Nephron progenitor cell (in vitro differentiated cells): ENCODE measurements around the gene KCNQ1.
A peak's percentile ranks its signal among the peaks of the same experiment; 100 is the strongest.

Experiments used
- DNase-seq: peaks from one replicate; pipeline ENCODE4 v3.0.0; 2021
- H3K27ac Mint-ChIP-seq: 2 replicates; pipeline ENCODE4 v1.8.0; 2021; ENCODE audit warnings: mild to moderate bottlenecking, moderate library complexity, mixed read lengths
- H3K27me3 Mint-ChIP-seq: 2 replicates; pipeline ENCODE4 v1.8.0; 2021; ENCODE audit warnings: mild to moderate bottlenecking, low read depth, mixed read lengths; ENCODE audit not compliant: poor library complexity
- H3K36me3 Mint-ChIP-seq: 2 replicates; pipeline ENCODE4 v1.8.0; 2021; ENCODE audit warnings: low read depth, mixed read lengths
- H3K4me1 Mint-ChIP-seq: 2 replicates; pipeline ENCODE4 v1.8.0; 2021; ENCODE audit warnings: mixed read lengths
- H3K4me3 Mint-ChIP-seq: 2 replicates; pipeline ENCODE4 v1.8.0; 2021; ENCODE audit warnings: mild to moderate bottlenecking, moderate library complexity, mixed read lengths
- H3K9me3 Mint-ChIP-seq: 2 replicates; pipeline ENCODE4 v1.8.0; 2021; ENCODE audit warnings: mild to moderate bottlenecking, moderate library complexity, mixed read lengths
- TF ChIP-seq, protein P1 (sequence below): fragments of 200-600 bp; sonication (generic); IDR thresholded peaks from 2 replicates; pipeline ENCODE4 v1.5.0; 2021; ENCODE audit warnings: antibody characterized with exemption

KCNQ1 gene

DNA sequence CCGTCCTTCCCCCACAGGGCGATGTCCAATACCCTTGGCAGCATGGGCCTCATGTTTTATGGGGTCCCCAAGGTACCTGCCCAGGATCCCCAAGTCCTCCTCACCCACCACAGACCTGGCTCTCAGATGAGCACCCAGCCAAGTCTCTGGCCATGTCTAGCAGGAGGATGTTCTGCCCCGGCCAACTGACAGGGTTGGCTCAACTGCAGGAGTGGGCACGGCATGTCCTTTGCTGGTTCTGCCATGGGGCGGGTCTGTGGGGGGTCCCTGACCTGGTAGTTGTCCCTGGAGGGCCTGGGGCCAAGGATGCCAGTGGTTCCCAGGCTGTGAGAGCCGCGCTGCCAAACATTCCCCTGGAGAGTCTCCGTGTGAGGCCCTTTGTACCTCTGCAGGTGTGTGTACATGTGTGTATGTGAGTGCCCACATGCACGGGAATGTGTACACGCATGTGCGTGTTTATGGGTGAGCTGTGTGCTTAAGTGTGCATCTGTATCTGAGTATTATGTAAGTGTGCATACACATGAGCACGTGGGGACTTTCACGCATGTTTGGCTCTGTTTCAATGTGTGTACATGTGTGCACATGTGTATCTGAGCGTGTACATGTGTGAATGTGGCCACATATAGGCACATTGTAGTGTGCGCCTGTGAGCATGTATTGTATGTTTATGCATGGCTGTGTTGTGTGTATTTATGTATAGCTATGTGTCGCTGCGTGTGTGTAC lies 85.5 kb downstream of the KCNQ1 start:
- Mint-ChIP-seq H3K9me3 (no peaks in the 10 kb centered on the region), H3K27ac (no peak overlapping the region), H3K27me3 (peaks cover 26% of the 10 kb centered on the region), H3K36me3 (no peaks in the 10 kb centered on the region), H3K4me1 (peaks cover 29% of the 10 kb centered on the region), H3K4me3 (no peak overlapping the region)
- TF ChIP-seq, protein P1, sequence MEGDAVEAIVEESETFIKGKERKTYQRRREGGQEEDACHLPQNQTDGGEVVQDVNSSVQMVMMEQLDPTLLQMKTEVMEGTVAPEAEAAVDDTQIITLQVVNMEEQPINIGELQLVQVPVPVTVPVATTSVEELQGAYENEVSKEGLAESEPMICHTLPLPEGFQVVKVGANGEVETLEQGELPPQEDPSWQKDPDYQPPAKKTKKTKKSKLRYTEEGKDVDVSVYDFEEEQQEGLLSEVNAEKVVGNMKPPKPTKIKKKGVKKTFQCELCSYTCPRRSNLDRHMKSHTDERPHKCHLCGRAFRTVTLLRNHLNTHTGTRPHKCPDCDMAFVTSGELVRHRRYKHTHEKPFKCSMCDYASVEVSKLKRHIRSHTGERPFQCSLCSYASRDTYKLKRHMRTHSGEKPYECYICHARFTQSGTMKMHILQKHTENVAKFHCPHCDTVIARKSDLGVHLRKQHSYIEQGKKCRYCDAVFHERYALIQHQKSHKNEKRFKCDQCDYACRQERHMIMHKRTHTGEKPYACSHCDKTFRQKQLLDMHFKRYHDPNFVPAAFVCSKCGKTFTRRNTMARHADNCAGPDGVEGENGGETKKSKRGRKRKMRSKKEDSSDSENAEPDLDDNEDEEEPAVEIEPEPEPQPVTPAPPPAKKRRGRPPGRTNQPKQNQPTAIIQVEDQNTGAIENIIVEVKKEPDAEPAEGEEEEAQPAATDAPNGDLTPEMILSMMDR = no peak
- DNase-seq = no peak

DNA sequence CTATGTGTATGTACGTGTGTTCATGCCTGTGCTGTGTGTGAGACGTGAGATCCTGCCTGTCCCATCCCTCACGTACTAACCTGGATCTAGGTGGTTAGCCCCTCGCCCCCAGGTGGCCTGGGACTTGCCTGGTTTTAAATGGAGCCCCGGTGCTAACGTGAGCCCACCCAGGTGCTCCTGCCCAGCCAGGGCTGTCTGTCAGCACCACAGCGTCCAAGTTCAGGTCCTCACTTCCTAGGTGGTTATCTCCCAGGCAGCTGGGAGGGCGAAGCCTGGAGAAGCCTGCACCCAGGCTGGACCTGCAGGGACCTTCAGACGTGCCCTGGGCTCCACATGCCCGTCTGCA lies 86.0 kb downstream of the KCNQ1 start:
- no peaks in the 10 kb centered on the region for H3K36me3 Mint-ChIP-seq
- H3K9me3 Mint-ChIP-seq = no peaks in the 10 kb centered on the region
- peaks cover 23% of the 10 kb centered on the region for H3K27me3 Mint-ChIP-seq
- TF ChIP-seq, protein P1 = no peak
- peaks cover 29% of the 10 kb centered on the region for H3K4me1 Mint-ChIP-seq
- H3K27ac Mint-ChIP-seq = no peak overlapping the region
- DNase-seq = no peak
- no peak overlapping the region for H3K4me3 Mint-ChIP-seq

DNA sequence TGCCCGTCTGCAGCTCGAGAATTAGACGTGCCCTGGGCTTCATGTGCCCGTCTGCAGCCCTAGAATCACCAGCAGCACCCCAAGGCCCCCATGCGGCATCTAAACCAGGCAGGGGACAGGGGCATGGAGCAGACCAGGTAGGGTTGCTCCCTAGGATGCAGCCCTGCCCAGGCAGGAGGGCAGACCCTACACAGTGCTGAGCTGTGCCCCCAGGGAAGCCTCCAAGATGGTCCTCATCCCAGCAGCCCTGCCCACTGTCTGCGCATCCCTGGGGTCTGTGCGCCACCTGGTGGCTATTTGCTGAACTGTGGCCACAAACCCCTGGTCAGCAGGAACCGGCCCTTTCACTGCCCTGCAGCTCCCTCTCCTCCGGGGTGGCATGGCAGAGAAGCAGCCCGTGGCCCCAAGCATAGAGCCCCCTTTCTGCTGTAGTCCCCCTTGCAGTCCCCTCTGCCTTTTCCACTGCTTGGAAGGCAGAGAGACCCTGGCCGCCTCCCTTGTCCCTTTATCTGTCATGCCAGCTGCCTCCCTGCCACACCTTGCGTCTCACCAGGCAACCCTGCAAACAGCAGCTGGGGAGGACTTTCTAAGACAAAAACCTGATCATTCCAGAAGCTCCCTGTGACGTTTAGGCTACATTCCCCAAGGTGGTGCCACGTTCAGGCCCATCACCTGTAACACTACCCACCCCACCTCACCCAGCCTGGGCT lies 86.6 kb downstream of the KCNQ1 start:
- peak; percentile 94 for DNase-seq
- Mint-ChIP-seq H3K9me3 (no peaks in the 10 kb centered on the region), H3K27me3 (peaks cover 21% of the 10 kb centered on the region), H3K4me3 (no peak overlapping the region), H3K4me1 (peaks cover 29% of the 10 kb centered on the region), H3K36me3 (no peaks in the 10 kb centered on the region), H3K27ac (no peak overlapping the region)
- TF ChIP-seq, protein P1 = peak; percentile 97

DNA sequence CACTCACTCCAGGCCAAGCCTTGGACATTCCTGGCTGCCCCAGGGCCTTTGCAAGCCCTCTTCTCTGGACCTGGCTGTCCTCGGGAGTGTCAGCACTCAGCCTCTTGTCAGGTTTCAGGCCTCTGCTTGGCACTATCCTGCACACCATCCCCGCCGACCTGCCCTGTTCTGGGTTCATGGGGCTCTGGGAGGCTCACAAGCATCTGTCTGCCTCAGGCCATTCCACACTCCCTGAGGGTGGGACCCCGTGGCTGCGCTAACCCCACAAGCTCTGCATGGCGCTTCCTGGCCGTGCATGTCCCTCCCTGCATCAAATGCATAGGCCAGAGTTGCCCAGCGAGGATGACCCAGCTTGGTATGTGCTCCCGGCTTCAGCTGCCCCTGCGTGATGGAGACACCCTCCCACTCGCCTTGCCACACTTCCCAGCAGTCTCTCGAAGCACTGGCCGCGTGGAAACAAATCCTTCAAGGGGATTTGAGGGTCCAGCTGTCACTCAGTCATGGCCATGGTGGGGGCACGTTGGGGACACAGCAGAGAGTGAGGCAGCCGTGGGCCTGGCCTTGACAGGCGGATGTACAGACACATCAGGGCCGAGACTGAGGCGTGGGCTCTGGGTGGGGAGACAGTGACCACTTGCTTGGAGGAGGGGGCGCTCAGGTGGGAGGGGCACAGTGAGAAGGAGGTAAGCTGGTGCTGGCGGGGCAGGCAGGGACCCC lies 87.3 kb downstream of the KCNQ1 start:
- Mint-ChIP-seq H3K27ac (no peak overlapping the region), H3K4me1 (peaks cover 29% of the 10 kb centered on the region), H3K27me3 (peaks cover 14% of the 10 kb centered on the region), H3K9me3 (no peaks in the 10 kb centered on the region), H3K36me3 (no peaks in the 10 kb centered on the region), H3K4me3 (no peak overlapping the region)
- TF ChIP-seq, protein P1 = no peak
- DNase-seq = no peak

DNA sequence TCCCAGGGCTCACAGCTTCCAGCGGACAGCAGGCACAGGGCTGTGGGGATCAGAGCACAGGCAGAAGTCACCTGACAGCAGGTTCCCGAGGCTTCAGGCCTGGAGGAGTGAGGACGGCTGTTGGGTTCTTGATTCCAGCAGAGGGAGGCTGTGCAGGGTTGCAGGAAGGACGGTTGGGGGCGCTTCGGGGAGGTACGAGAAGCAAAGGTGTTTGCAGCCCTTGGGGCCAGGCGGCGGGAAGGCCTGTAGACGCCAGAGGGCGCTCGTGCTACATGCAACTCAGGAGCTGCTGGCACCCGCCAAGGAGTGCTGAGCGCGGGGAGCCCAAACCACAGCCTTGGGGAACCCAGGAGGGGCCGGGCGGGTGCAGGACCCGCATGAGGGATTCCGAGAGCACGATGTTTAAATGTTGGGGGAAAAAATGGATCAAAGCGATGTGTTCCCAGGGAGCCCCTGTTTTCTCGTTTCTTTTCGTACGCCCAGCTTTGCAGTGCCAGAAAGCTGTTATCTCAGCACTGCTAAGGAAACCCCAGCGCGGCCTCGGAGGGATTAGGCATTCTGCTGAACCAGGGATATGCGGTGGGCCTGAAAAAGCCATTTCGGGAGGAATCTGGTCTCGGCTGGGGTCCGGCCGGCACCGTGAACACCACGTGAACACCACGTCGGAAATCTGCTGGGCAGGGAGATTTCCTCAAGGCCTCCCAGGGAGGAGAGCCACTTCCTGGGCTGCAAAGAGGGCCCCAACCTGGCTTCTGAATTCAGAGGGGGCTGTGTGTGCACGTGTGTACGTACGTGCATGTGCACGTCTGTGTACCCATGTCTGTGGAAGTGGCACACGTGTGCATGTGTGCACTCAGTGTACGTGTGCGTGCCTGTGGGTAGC lies 88.1 kb downstream of the KCNQ1 start:
- Mint-ChIP-seq H3K27ac (peak overlapping the region; percentile 74), H3K27me3 (peaks cover 12% of the 10 kb centered on the region), H3K4me1 (peaks cover 30% of the 10 kb centered on the region), H3K4me3 (peak overlapping the region; percentile 48), H3K9me3 (no peaks in the 10 kb centered on the region), H3K36me3 (no peaks in the 10 kb centered on the region)
- peak; percentile 99 for DNase-seq
- TF ChIP-seq, protein P1 = peak; percentile 99
